ENCODE data around the gene PALD1. TPM values are rescaled to one million over a fixed set of nuclear protein-coding genes. Genes with fewer than 3 reads are reported as not detected.

The PALD1 gene
- total and polyA plus RNA-seq, 2 of the 4 experiments (the other 2 are of a cell fraction): 0.12 to 0.18 TPM

DNA sequence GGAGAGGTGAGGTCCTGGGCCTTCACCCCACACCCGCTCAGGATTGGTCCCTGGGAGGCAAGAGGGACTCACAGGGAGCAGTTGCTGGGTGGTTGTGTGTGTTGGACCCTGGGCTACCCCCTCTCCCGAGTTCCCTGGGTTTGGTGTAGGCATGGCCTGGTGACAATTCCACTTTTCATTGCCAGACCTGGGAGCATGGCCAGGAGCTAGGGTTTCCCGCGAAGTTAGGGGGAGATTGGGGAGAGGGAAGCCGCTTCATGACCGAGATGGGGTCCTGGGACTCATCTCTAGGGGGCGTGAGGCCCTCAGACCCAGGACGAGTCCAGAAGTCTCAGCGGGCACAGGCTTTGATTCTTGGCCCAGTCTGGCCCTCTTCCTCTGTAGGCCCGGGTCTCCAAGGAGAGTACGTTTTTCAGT is 606 bp downstream of the PALD1 start:
- Histone ChIP-seq H2AK9ac (replicated peaks; ENCODE audit: low read depth, low read length, poor library complexity) (no peak overlapping the region), H4K8ac (ENCODE audit: low read depth in 2 of 2, low read length in 2 of 2) (no peak overlapping the region), H2BK20ac (ENCODE audit: low read depth, low read length) (no peak overlapping the region), H3K9ac (ENCODE audit: low read depth, low read length) (no peak overlapping the region), H3K27ac (ENCODE audit: insufficient read depth, low read length) (no peak overlapping the region), H2AFZ (replicated peaks; ENCODE audit: low read length, poor library complexity) (no peak overlapping the region), H2BK15ac (ENCODE audit: low read depth, low read length) (no peak overlapping the region), H3K36me3 (ENCODE audit: control insufficient read depth, insufficient read depth, low read length) (no peaks in the 10 kb centered on the region), H3K4me2 (ENCODE audit: low read depth, low read length) (peak overlapping the region; percentile 42; the same call in 1 of the 2 replicates), H3K4ac (ENCODE audit: low read depth, low read length) (no peak overlapping the region), H4K20me1 (ENCODE audit: insufficient read depth, low read length) (no peaks in the 10 kb centered on the region), H3K9me3 (ENCODE audit: control insufficient read depth, insufficient read depth, low read length) (no peaks in the 10 kb centered on the region), H2AK5ac (ENCODE audit: low read depth, low read length) (no peak overlapping the region), H3K79me1 (ENCODE audit: low read depth in 1 of 2, low read length in 2 of 2) (no peaks in the 10 kb centered on the region), H2BK5ac (ENCODE audit: low read depth, low read length, poor library complexity, severe bottlenecking) (no peak overlapping the region), H3K4me3 (ENCODE audit: insufficient read depth, low read depth, low read length) (no peak overlapping the region), H3K56ac (ENCODE audit: extremely low read depth, insufficient read depth, low read length) (no peak overlapping the region), H3K27me3 (ENCODE audit: control insufficient read depth, insufficient read depth, low read length) (peaks cover 82% of the 10 kb centered on the region), H3K9me1 (ENCODE audit: insufficient read depth, low read length) (no peaks in the 10 kb centered on the region), H3K14ac (replicated peaks; ENCODE audit: low read depth, low read length) (no peak overlapping the region), H3K18ac (ENCODE audit: low read depth, low read length) (no peak overlapping the region), H3K4me1 (ENCODE audit: control insufficient read depth, insufficient read depth, low read length) (no peaks in the 10 kb centered on the region), H4K5ac (ENCODE audit: low read depth, low read length) (no peak overlapping the region), H4K91ac (ENCODE audit: insufficient read depth, low read depth, low read length) (no peak overlapping the region), H2BK120ac (ENCODE audit: low read depth, low read length) (no peak overlapping the region), H3K23ac (ENCODE audit: low read depth, low read length) (no peak overlapping the region)
- ChIA-PET POLR2A (ENCODE audit: unreplicated experiment) (no interaction called here), CTCF (no interaction called here)
- TF ChIP-seq CEBPB (IDR thresholded peaks at IDR 0.05; ENCODE audit: low read depth, low read length): no peak
- TF ChIP-seq MAZ (IDR thresholded peaks at IDR 0.05; ENCODE audit: borderline replicate concordance, low read depth, low read length): no peak
- no peak for TF ChIP-seq RFX5 (IDR thresholded peaks at IDR 0.05; ENCODE audit: low read depth, low read length)
- TF ChIP-seq, protein P1, sequence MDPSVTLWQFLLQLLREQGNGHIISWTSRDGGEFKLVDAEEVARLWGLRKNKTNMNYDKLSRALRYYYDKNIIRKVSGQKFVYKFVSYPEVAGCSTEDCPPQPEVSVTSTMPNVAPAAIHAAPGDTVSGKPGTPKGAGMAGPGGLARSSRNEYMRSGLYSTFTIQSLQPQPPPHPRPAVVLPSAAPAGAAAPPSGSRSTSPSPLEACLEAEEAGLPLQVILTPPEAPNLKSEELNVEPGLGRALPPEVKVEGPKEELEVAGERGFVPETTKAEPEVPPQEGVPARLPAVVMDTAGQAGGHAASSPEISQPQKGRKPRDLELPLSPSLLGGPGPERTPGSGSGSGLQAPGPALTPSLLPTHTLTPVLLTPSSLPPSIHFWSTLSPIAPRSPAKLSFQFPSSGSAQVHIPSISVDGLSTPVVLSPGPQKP (IDR thresholded peaks at IDR 0.05; ENCODE audit: borderline replicate concordance, low read depth, low read length): no peak
- TF ChIP-seq CHD1 (IDR thresholded peaks at IDR 0.05; ENCODE audit: low read depth, low read length): no peak
- no peak for TF ChIP-seq POLR2A (IDR thresholded peaks at IDR 0.05; ENCODE audit: low read depth, low read length)
- TF ChIP-seq RCOR1 (IDR thresholded peaks at IDR 0.05; ENCODE audit: insufficient replicate concordance, low read length): no peak
- TF ChIP-seq NFE2L2 (IDR thresholded peaks at IDR 0.05; ENCODE audit: low read depth, low read length): no peak
- TF ChIP-seq FOS (IDR thresholded peaks at IDR 0.05; ENCODE audit: low read depth, low read length): no peak
- no peak for TF ChIP-seq MAFK (IDR thresholded peaks at IDR 0.05; ENCODE audit: low read depth, low read length)
- TF ChIP-seq BHLHE40 (IDR thresholded peaks at IDR 0.05; ENCODE audit: low read depth, low read length): no peak
- TF ChIP-seq RAD21 (IDR thresholded peaks at IDR 0.05; ENCODE audit: low read length): no peak
- no peak for TF ChIP-seq SMC3 (IDR thresholded peaks at IDR 0.05; ENCODE audit: low read depth, low read length)
- WGBS, 2 experiments (ENCODE audit: extremely low coverage in 2 of 2, insufficient read length in 1 of 2): 34% methylated on average over 7 of the region's 11 CpGs; no CpG with 5 or more reads in 1 of the 2 experiments
- DNase-seq (no peak), ATAC-seq (ENCODE audit: low read depth) (no peak)
- BruUV-seq (replicated peaks): no TSS peak
- in situ Hi-C loops (cut with MboI; ENCODE audit: low sequenced_read_pairs) (no loop called here), dilution Hi-C loops (cut with HindIII; ENCODE audit: low sequenced_read_pairs, unreplicated experiment) (no loop called here), intact Hi-C loops (cut with micrococcal nuclease) (no loop called here)

Measured in IMR-90 (cell line).